ENCODE results near the gene TMEM250. TPM values are rescaled to one million over a fixed set of nuclear protein-coding genes. Genes with fewer than 3 reads are reported as not detected.

Gene TMEM250
- total RNA-seq, 2 donors from 2014 or later: 20.3 to 29.3 TPM

- peaks cover 0 to 90% of the 10 kb centered on the region in 2 donors for H3K4me1 ChIP-seq
Measured at GRCh38 chr9:136090056-136090735, 28.5 kb downstream of the TMEM250 start.

DNA sequence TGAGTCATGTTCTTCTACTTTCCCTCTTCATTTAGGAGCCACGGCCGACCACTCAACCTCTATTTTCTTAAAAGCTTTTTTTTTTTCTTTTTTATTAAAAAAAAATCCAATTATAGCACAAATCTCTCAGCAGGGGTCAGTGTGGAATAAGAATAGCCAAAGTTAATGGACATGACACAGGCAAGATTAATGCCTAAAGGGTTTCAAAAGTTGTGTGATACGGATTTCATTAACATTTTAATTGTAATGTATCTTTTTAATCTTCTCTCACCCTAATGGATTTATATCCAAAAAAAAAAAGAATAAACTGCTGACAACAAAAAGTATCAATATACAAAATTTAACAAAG, 29.0 kb downstream of the TMEM250 start:
- DNase-seq (ENCODE audit: low spot score): no peak
- H3K27me3 ChIP-seq: no peaks in the 10 kb centered on the region
- H3K4me3 ChIP-seq: no peak overlapping the region
- H3K36me3 ChIP-seq: no peaks in the 10 kb centered on the region
- peak; percentile 46 to 58 for TF ChIP-seq CTCF (IDR thresholded peaks at IDR 0.05)
- peak overlapping the region; percentile 90 to 99 for H3K27ac ChIP-seq
- H3K9me3 ChIP-seq: no peaks in the 10 kb centered on the region
- H3K4me1 ChIP-seq: peaks cover 0 to 91% of the 10 kb centered on the region in 2 donors

More at GRCh38 chr9:136090056-136090735, 28.5 kb downstream of the TMEM250 start:
- no peak for TF ChIP-seq CTCF (IDR thresholded peaks at IDR 0.05)
- Histone ChIP-seq H3K27me3 (no peaks in the 10 kb centered on the region), H3K27ac (peak overlapping the region; percentile 90 to 99), H3K36me3 (no peaks in the 10 kb centered on the region), H3K9me3 (no peaks in the 10 kb centered on the region), H3K4me3 (no peak overlapping the region)
- no peak for DNase-seq (ENCODE audit: low spot score)

DNA sequence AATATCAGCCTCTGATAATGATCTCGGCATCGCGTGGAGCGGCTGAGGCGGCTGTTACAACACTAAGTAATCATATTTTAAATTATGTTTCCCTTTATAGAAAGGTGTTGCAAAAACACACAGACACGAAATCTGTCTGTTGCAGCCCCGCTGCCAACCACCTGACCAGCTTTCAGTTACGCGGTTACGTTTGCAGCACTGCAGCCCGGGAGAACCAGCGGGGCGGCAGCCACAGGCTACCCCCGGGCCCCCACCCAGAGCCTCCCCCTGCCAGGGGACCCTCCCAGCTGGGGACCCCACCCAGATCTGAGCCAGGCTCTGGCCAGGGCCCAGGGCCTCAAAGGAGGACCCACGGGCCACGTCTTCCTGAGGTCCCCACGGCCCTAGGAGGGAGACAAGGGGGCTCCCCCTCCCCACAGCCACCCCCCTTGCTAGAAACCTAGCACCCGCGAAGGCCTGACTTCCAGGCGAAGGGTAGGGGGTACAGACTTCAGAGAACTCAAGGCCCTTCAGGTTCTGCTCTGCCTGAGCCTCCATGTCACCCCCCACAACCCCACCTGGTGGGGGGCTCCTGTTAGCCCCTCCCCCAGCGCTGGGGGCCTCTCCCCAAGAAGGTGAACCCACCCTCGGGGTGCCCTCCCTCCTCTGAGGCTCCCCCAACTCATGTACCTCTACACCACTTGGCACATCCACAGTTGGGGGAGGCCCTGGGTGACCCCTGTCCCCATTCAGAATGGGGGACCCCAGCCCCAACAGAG, 29.6 kb downstream of the TMEM250 start:
- H3K36me3 ChIP-seq: no peaks in the 10 kb centered on the region
- peaks cover 0 to 90% of the 10 kb centered on the region in 2 donors for H3K4me1 ChIP-seq
- no peaks in the 10 kb centered on the region for H3K27me3 ChIP-seq
- peak overlapping the region; percentile 90 to 99 for H3K27ac ChIP-seq
- DNase-seq (ENCODE audit: low spot score): no peak
- no peak overlapping the region for H3K4me3 ChIP-seq
- no peaks in the 10 kb centered on the region for H3K9me3 ChIP-seq
- TF ChIP-seq CTCF (IDR thresholded peaks at IDR 0.05): no peak

DNA sequence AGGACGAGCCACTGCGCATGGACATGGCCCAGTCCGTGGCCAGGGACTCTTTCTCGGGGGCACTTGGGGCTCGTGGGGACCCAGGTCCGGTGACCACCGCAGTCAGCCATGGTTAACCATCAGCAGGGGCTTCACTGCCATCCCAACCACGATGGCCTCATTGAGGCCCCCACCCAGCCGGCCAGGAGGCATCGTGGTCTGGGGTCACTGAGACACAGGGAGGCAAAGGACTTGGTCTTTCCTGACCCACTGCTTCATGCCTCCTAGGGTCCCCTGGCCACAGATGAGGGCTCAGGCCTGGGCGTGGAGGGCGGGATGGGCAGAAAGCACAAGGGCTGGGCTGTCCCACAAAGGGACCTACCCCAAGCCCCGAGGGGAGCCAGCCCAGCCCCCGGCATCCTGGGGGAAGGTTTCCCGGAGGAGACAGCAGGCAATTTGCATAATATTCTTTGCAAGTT, 30.2 kb downstream of the TMEM250 start:
- Histone ChIP-seq H3K36me3 (no peaks in the 10 kb centered on the region), H3K4me1 (peaks cover 0 to 84% of the 10 kb centered on the region in 2 donors), H3K4me3 (no peak overlapping the region), H3K9me3 (no peaks in the 10 kb centered on the region), H3K27me3 (no peaks in the 10 kb centered on the region), H3K27ac (peak overlapping the region; percentile 90 to 99)
- no peak for TF ChIP-seq CTCF (IDR thresholded peaks at IDR 0.05)
- DNase-seq (ENCODE audit: low spot score): no peak

- H3K27me3 ChIP-seq: no peaks in the 10 kb centered on the region
- TF ChIP-seq CTCF (IDR thresholded peaks at IDR 0.05): no peak
- peak overlapping the region; percentile 90 to 99 for H3K27ac ChIP-seq
- H3K4me3 ChIP-seq: no peak overlapping the region
- H3K4me1 ChIP-seq: peaks cover 0 to 84% of the 10 kb centered on the region in 2 donors
- no peak for DNase-seq (ENCODE audit: low spot score)
- no peaks in the 10 kb centered on the region for H3K9me3 ChIP-seq
- H3K36me3 ChIP-seq: no peaks in the 10 kb centered on the region
Measured at GRCh38 chr9:136087741-136088480, 30.8 kb downstream of the TMEM250 start.
